Mesangial cell (primary cell): ENCODE results near the gene NLRP13. TPM values are rescaled to one million over a fixed set of nuclear protein-coding genes. Genes with fewer than 3 reads are reported as not detected.

Experiments
- total RNA-seq: library from RNA; depleted of rRNA; stranded (reverse); fragments of >200 nt; gene quantifications from 2 replicates; pipeline ENCODE4 v1.2.3, GENCODE V29; 2015

Gene NLRP13
- not detected in 2 replicates for total RNA-seq

GRCh38 chr19:55931936-55932386, at the start of gene NLRP13:
Gene NLRP13, minus strand, starts transcription at chr19:55932336. Its CDS starts 25 bp downstream, at chr19:55932311.

GRCh38 chr19:55947532-55947931, 15.4 kb upstream of the NLRP13 start, which contains the start of gene NLRP8:
Gene NLRP8, plus strand, starts transcription at chr19:55947832.

Other genes with a start within 250 kb of the NLRP13 start
- not detected in 2 replicates for gene NLRP9, start 193.9 kb downstream of the NLRP13 start, total RNA-seq
- not detected in 2 replicates for gene RFPL4A, start 173.2 kb downstream of the NLRP13 start, total RNA-seq
- not detected in 2 replicates for gene RFPL4AL1, start 163.2 kb downstream of the NLRP13 start, total RNA-seq
- gene NLRP11, start 100.3 kb downstream of the NLRP13 start, total RNA-seq, result not detected in 2 replicates
- not detected in 2 replicates for gene NLRP4, start 95.8 kb downstream of the NLRP13 start, total RNA-seq
- not detected in 2 replicates for gene NLRP8, start 15.5 kb upstream of the NLRP13 start, total RNA-seq
- gene NLRP5, start 54.4 kb upstream of the NLRP13 start, total RNA-seq, result not detected in 2 replicates
- 28.5 and 36.5 TPM in 2 replicates for gene ZNF787, start 189.0 kb upstream of the NLRP13 start, total RNA-seq
- gene ZNF444, start 209.0 kb upstream of the NLRP13 start, total RNA-seq, result 21.8 and 26.1 TPM in 2 replicates
- gene GALP, start 243.7 kb upstream of the NLRP13 start, total RNA-seq, result not detected in 2 replicates